ENCODE measurements around the gene DERA.
"Not testable (repeated sequence)": the region's sequence is repeated elsewhere in the genome, so short reads cannot be mapped to it uniquely, and the experiment has no call there.

The DERA gene

GRCh38 chr12:15971211-15971610 lies 60.1 kb downstream of the DERA start:
- no peak for DNase-seq

GRCh38 chr12:15972894-15973293 lies 61.8 kb downstream of the DERA start:
- DNase-seq: no peak

- no peak for DNase-seq
Measured at GRCh38 chr12:15977999-15978951, 67.1 kb downstream of the DERA start.

GRCh38 chr12:15979096-15980092 lies 68.3 kb downstream of the DERA start:
- no peak for DNase-seq

GRCh38 chr12:15982071-15982470 lies 70.9 kb downstream of the DERA start:
- DNase-seq: no peak

- DNase-seq: no peak
Measured at GRCh38 chr12:15982471-15982870, 71.3 kb downstream of the DERA start.

GRCh38 chr12:15982921-15983320 lies 71.8 kb downstream of the DERA start:
- DNase-seq: no peak

- DNase-seq: no peak
Measured at GRCh38 chr12:15984097-15984800, 73.1 kb downstream of the DERA start.

GRCh38 chr12:15984963-15985362 lies 73.8 kb downstream of the DERA start:
- no peak for DNase-seq

GRCh38 chr12:15987696-15988095 lies 76.6 kb downstream of the DERA start:
- DNase-seq: no peak

- no peak for DNase-seq
Measured at GRCh38 chr12:15988983-15989755, 78.0 kb downstream of the DERA start.

- DNase-seq: no peak
Measured at GRCh38 chr12:15995801-15996200, 84.7 kb downstream of the DERA start.

- no peak for DNase-seq
Measured at GRCh38 chr12:15996254-15996653, 85.1 kb downstream of the DERA start.

- DNase-seq: no peak
Measured at GRCh38 chr12:15996948-15997347, 85.8 kb downstream of the DERA start.

GRCh38 chr12:15997910-15998309 lies 86.8 kb downstream of the DERA start:
- DNase-seq: no peak

GRCh38 chr12:16002880-16003279 lies 91.7 kb downstream of the DERA start:
- no peak for DNase-seq

GRCh38 chr12:16003460-16003859 lies 92.3 kb downstream of the DERA start:
- DNase-seq: no peak

- DNase-seq: no peak
Measured at GRCh38 chr12:16006752-16007151, 95.6 kb downstream of the DERA start.

GRCh38 chr12:16008421-16008824 lies 97.3 kb downstream of the DERA start:
- no peak for DNase-seq

GRCh38 chr12:16012117-16012516 lies 101.0 kb downstream of the DERA start:
- DNase-seq: no peak

GRCh38 chr12:16013722-16014121 lies 102.6 kb downstream of the DERA start:
- not testable (repeated sequence) for DNase-seq

GRCh38 chr12:16014394-16014793 lies 103.3 kb downstream of the DERA start:
- DNase-seq: not testable (repeated sequence)

Measured in central memory CD4-positive, alpha-beta T cell (primary cell).